Keratinocyte (primary cell): ENCODE data around the gene VPS37C. TPM values are rescaled to one million over a fixed set of nuclear protein-coding genes. Genes with fewer than 3 reads are reported as not detected.

ENCODE experiments used
- DNase-seq: peaks from one replicate; pipeline ENCODE4 v3.0.0-alpha.2; 2011; ENCODE audit warnings: low read depth, missing footprints, low spot score
- FAIRE-seq: peaks from 2 replicates; lab custom pipeline; 2011; peaks lifted over from hg19 to GRCh38; lab: Jason Lieb, UNC
- H2AFZ ChIP-seq: 2 replicates; pipeline ENCODE4 v1.6.0; 2012; ENCODE audit warnings: low read length, control low read depth, inconsistent platforms; ENCODE audit not compliant: control insufficient read depth
- H3K27ac ChIP-seq: 2 replicates; pipeline ENCODE4 v1.5.1; 2011; ENCODE audit warnings: low read length; ENCODE audit not compliant: control insufficient read depth, insufficient read depth
- H3K27me3 ChIP-seq: 3 replicates; pipeline ENCODE4 v1.6.0; 2011; ENCODE audit warnings: low read length; ENCODE audit not compliant: control insufficient read depth, insufficient read depth; ENCODE audit errors: extremely low read depth
- H3K36me3 ChIP-seq, 2 experiments: 2 replicates in 1 of 2; 3 replicates in 1 of 2; pipeline ENCODE4 v1.5.1; 2011; ENCODE audit warnings: low read length in 2 of 2, mild to moderate bottlenecking in 1 of 2; ENCODE audit not compliant: control insufficient read depth in 2 of 2, insufficient read depth in 2 of 2; ENCODE audit errors: extremely low read depth in 1 of 2
- H3K4me1 ChIP-seq: 3 replicates; pipeline ENCODE4 v1.5.1; 2011; ENCODE audit warnings: low read length; ENCODE audit not compliant: control insufficient read depth, insufficient read depth; ENCODE audit errors: extremely low read depth
- H3K4me2 ChIP-seq: 3 replicates; pipeline ENCODE4 v1.6.0; 2011; ENCODE audit warnings: low read depth, low read length; ENCODE audit not compliant: control insufficient read depth, insufficient read depth; ENCODE audit errors: extremely low read depth
- H3K4me3 ChIP-seq, 3 experiments: fragments of 200-600 bp in 1 of 3; sonication (generic) in 1 of 3; 2 replicates in 2 of 3; 3 replicates in 1 of 3; pipeline ENCODE4 v1.5.1; 2011 to 2016; ENCODE audit warnings: low read length in 3 of 3, mild to moderate bottlenecking in 3 of 3, control low read depth in 2 of 3, inconsistent platforms in 1 of 3, low read depth in 1 of 3, mixed read lengths in 1 of 3, mixed run types in 1 of 3, moderate library complexity in 1 of 3; ENCODE audit not compliant: control insufficient read depth in 2 of 3, insufficient read depth in 2 of 3; ENCODE audit errors: extremely low read depth in 1 of 3
- H3K79me2 ChIP-seq: 2 replicates; pipeline ENCODE4 v1.6.0; 2012; ENCODE audit warnings: low read length; ENCODE audit not compliant: control insufficient read depth, insufficient read depth
- H3K9ac ChIP-seq: 3 replicates; pipeline ENCODE4 v1.6.0; 2011; ENCODE audit warnings: low read length; ENCODE audit not compliant: control insufficient read depth, insufficient read depth; ENCODE audit errors: extremely low read depth
- H3K9me1 ChIP-seq: 3 replicates; pipeline ENCODE4 v1.6.0; 2011; ENCODE audit warnings: low read length; ENCODE audit not compliant: control insufficient read depth, insufficient read depth; ENCODE audit errors: extremely low read depth
- H3K9me3 ChIP-seq: 2 replicates; pipeline ENCODE4 v1.5.1; 2012; ENCODE audit warnings: low read depth, low read length; ENCODE audit not compliant: control insufficient read depth
- H4K20me1 ChIP-seq: 3 replicates; pipeline ENCODE4 v1.6.0; 2011; ENCODE audit warnings: low read length; ENCODE audit not compliant: control insufficient read depth, insufficient read depth; ENCODE audit errors: extremely low read depth
- CTCF ChIP-seq, 3 experiments: IDR thresholded peaks in 1 of 3; conservative IDR thresholded peaks in 1 of 3; optimal IDR thresholded peaks in 1 of 3; 2 replicates in 2 of 3; 3 replicates in 1 of 3; pipeline versions ENCODE3 to v1.5.1; 2011; ENCODE audit warnings: low read length in 3 of 3, mild to moderate bottlenecking in 3 of 3, moderate library complexity in 2 of 3, control low read depth in 1 of 3, inconsistent platforms in 1 of 3; ENCODE audit not compliant: insufficient read depth in 2 of 3; ENCODE audit errors: extremely low read depth in 1 of 3
- EZH2 ChIP-seq: IDR thresholded peaks from one replicate; pipeline ENCODE4 v1.6.1; 2012; ENCODE audit warnings: inconsistent platforms, mild to moderate bottlenecking, low read length, moderate library complexity
- dilution Hi-C: fragments of 300-500 bp; cut with MboI; formaldehyde crosslinking; loops from one replicate; pipeline ENCODE4 v1.7.0; 2020; ENCODE audit warnings: low sequenced_read_pairs; ENCODE audit not compliant: extremely low pct_ligation_motif_present
- polyA plus RNA-seq, 5 experiments: library from polyadenylated mRNA; depleted of rRNA in 3 of 5; stranded (reverse) in 3 of 5; stranded (forward) in 1 of 5; unstranded in 1 of 5; fragments of >200 nt; gene quantifications; 1 replicate in 1 of 5; 2 replicates in 3 of 5; 3 replicates in 1 of 5; pipeline versions ENCODE4 v1.2.1 to v1.2.3, GENCODE V29; 2011 to 2012; ENCODE audit warnings: missing spikeins in 2 of 5, low read depth in 1 of 5, low replicate concordance in 1 of 5

Gene VPS37C
- polyA plus RNA-seq, 1 donor (not counting 4 experiments of a cell fraction or from before 2014, with no cell fraction given), result 8.0 TPM

- no peak overlapping the region for H2AFZ ChIP-seq
- no peak overlapping the region for H3K9ac ChIP-seq
- no peaks in the 10 kb centered on the region for H3K4me1 ChIP-seq
- no peak overlapping the region for H3K27ac ChIP-seq
- dilution Hi-C loops, result no loop called here
- no peak for DNase-seq
- H3K27me3 ChIP-seq, result peaks cover 4% of the 10 kb centered on the region
- no peaks in the 10 kb centered on the region for H3K9me3 ChIP-seq
- no peaks in the 10 kb centered on the region for H3K9me1 ChIP-seq
- H4K20me1 ChIP-seq, result no peaks in the 10 kb centered on the region
- TF ChIP-seq EZH2 (no peak), CTCF (optimal IDR thresholded peaks at IDR 0.05 in 1 of 3, IDR thresholded peaks at IDR 0.05 in 1 of 3, conservative IDR thresholded peaks at IDR 0.05 in 1 of 3; ENCODE audit: extremely low read depth in 1 of 3, insufficient read depth in 2 of 3, low read length in 3 of 3) (no peak)
- no peak overlapping the region for H3K4me3 ChIP-seq
- no peaks in the 10 kb centered on the region for H3K79me2 ChIP-seq
- no peak for FAIRE-seq
- H3K4me2 ChIP-seq, result no peak overlapping the region
- H3K36me3 ChIP-seq, result no peaks in the 10 kb centered on the region
Observed at GRCh38 chr11:61189933-61190332, 28.7 kb upstream of the VPS37C start.

- Histone ChIP-seq H3K27me3 (no peaks in the 10 kb centered on the region), H3K9me3 (no peaks in the 10 kb centered on the region), H3K4me2 (no peak overlapping the region), H3K4me1 (no peaks in the 10 kb centered on the region), H3K79me2 (no peaks in the 10 kb centered on the region), H3K36me3 (no peaks in the 10 kb centered on the region), H3K9ac (no peak overlapping the region), H2AFZ (no peak overlapping the region), H3K4me3 (no peak overlapping the region), H3K9me1 (no peaks in the 10 kb centered on the region), H4K20me1 (no peaks in the 10 kb centered on the region), H3K27ac (no peak overlapping the region)
- dilution Hi-C loops, result no loop called here
- TF ChIP-seq CTCF (optimal IDR thresholded peaks at IDR 0.05 in 1 of 3, IDR thresholded peaks at IDR 0.05 in 1 of 3, conservative IDR thresholded peaks at IDR 0.05 in 1 of 3; ENCODE audit: extremely low read depth in 1 of 3, insufficient read depth in 2 of 3, low read length in 3 of 3), result peak; percentile 85 to 98 (median 97)
- TF ChIP-seq EZH2, result no peak
- peak; percentile 30 for DNase-seq
- FAIRE-seq, result no peak
Observed at GRCh38 chr11:61187505-61188130, 26.4 kb upstream of the VPS37C start.
